ENCODE results near the gene UCK2. TPM values are rescaled to one million over a fixed set of nuclear protein-coding genes. Genes with fewer than 3 reads are reported as not detected.

UCK2 gene
- total and polyA plus RNA-seq, 10 of the 15 experiments (the other 5 are each of a cell fraction or from before 2014, with no cell fraction given), result 55.3 to 106 (median 84.9) TPM

GRCh38 chr1:165853528-165854075 is 26.2 kb downstream of the UCK2 start:
- H3K36me3 ChIP-seq (ENCODE audit: control insufficient read depth in 2 of 2, insufficient read depth in 2 of 2, low read length in 1 of 2), result peaks cover 0 to 5% of the 10 kb centered on the region in 2 experiments; a peak in 2 of 4 replicates
- peaks cover 46% of the 10 kb centered on the region for H3K4me1 ChIP-seq (ENCODE audit: control insufficient read depth, insufficient read depth, low read length)
- no peak overlapping the region for H3K4me2 ChIP-seq (ENCODE audit: control insufficient read depth, insufficient read depth)
- no peak overlapping the region for H3K4me3 ChIP-seq
- no peak overlapping the region for H2AFZ ChIP-seq (ENCODE audit: control insufficient read depth, low read depth, low read length)
- intact Hi-C loops (cut with micrococcal nuclease; ENCODE audit: unreplicated experiment), result no loop called here
- DNase-seq (ENCODE audit: low read depth, low spot score) (no peak), ATAC-seq (no peak), FAIRE-seq (no peak)
- TF ChIP-seq, protein P1, sequence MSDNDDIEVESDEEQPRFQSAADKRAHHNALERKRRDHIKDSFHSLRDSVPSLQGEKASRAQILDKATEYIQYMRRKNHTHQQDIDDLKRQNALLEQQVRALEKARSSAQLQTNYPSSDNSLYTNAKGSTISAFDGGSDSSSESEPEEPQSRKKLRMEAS (IDR thresholded peaks at IDR 0.05; ENCODE audit: low read depth, low read length), result no peak
- TF ChIP-seq SUZ12 (IDR thresholded peaks at IDR 0.05; ENCODE audit: unreplicated experiment) (no peak), EED (IDR thresholded peaks at IDR 0.05; ENCODE audit: low read depth) (no peak), NRF1 (conservative IDR thresholded peaks at IDR 0.05; ENCODE audit: low read depth, low read length) (no peak), SMAD1 (IDR thresholded peaks at IDR 0.05; ENCODE audit: low read depth, partially characterized antibody) (no peak), DPF2 (IDR thresholded peaks at IDR 0.05) (no peak), NFXL1 (IDR thresholded peaks at IDR 0.05; ENCODE audit: borderline replicate concordance) (no peak)
- TF ChIP-seq, protein P2, sequence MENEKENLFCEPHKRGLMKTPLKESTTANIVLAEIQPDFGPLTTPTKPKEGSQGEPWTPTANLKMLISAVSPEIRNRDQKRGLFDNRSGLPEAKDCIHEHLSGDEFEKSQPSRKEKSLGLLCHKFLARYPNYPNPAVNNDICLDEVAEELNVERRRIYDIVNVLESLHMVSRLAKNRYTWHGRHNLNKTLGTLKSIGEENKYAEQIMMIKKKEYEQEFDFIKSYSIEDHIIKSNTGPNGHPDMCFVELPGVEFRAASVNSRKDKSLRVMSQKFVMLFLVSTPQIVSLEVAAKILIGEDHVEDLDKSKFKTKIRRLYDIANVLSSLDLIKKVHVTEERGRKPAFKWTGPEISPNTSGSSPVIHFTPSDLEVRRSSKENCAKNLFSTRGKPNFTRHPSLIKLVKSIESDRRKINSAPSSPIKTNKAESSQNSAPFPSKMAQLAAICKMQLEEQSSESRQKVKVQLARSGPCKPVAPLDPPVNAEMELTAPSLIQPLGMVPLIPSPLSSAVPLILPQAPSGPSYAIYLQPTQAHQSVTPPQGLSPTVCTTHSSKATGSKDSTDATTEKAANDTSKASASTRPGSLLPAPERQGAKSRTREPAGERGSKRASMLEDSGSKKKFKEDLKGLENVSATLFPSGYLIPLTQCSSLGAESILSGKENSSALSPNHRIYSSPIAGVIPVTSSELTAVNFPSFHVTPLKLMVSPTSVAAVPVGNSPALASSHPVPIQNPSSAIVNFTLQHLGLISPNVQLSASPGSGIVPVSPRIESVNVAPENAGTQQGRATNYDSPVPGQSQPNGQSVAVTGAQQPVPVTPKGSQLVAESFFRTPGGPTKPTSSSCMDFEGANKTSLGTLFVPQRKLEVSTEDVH (IDR thresholded peaks at IDR 0.05; ENCODE audit: low read depth, partially characterized antibody), result no peak
- POLR2A ChIA-PET, result interaction anchor here (1.2 to 1.4 kb wide), 2 partner anchors 14 to 31 kb away, joined by 3 to 4 read pairs; no protein-coding TSS in a partner anchor
- CTCF ChIA-PET, result interaction anchor here (9.7 kb wide), 1 partner anchor 19 kb away, joined by 62 read pairs; no protein-coding TSS in a partner anchor
- in situ Hi-C loops (cut with MboI), result no loop called here
- H3K27me3 ChIP-seq (replicated peaks in 1 of 2; ENCODE audit: control insufficient read depth in 2 of 2, insufficient read depth in 2 of 2, low read length in 1 of 2), result no peaks in the 10 kb centered on the region
- H3K9me3 ChIP-seq (replicated peaks; ENCODE audit: control insufficient read depth, insufficient read depth, low read length), result no peaks in the 10 kb centered on the region; the same call in 2 of the 3 replicates
- no peak overlapping the region for H3K9ac ChIP-seq (ENCODE audit: control insufficient read depth, insufficient read depth, low read length)
- H3K79me2 ChIP-seq (ENCODE audit: control insufficient read depth, insufficient read depth, low read length), result peaks cover 86% of the 10 kb centered on the region
- SMC1A ChIA-PET (ENCODE audit: uncharacterized antibody, unreplicated experiment), result interaction anchor here (13.9 to 17.9 kb wide), 2 partner anchors 19 to 22 kb away, joined by 145 to 212 read pairs; no protein-coding TSS in a partner anchor
- peak overlapping the region; percentile 7 for H3K27ac ChIP-seq (ENCODE audit: control insufficient read depth, insufficient read depth)
- BruUV-seq (replicated peaks), result TSS peak; percentile 20
- WGBS (ENCODE audit: insufficient coverage, insufficient replicate concordance, low lambda C conversion rate, missing lambda C conversion rate), result 100% methylated on average over 2 of the region's 2 CpGs
- no peaks in the 10 kb centered on the region for H4K20me1 ChIP-seq (ENCODE audit: control insufficient read depth, insufficient read depth)
- RAD21 ChIA-PET (ENCODE audit: unreplicated experiment), result interaction anchor here (0.8 to 1.5 kb wide), 4 partner anchors 9 to 31 kb away, joined by 3 to 4 read pairs (median 3); no protein-coding TSS in a partner anchor
